A549 (cell line): ENCODE results near the gene CADPS2. TPM values are rescaled to one million over a fixed set of nuclear protein-coding genes. Genes with fewer than 3 reads are reported as not detected.

Source experiments
- ATAC-seq, 2 experiments: fragments of 200-7000 bp in 1 of 2; fragments of >200 bp in 1 of 2; cut with Nextera tagmentation in 1 of 2; cut with Tn5 transposase in 1 of 2; 3 replicates each; pipeline versions ENCODE4 v1.8.0 to v1.9.1; 2018 to 2020; ENCODE audit warnings: mild to moderate bottlenecking in 1 of 2, moderate library complexity in 1 of 2
- CTCF ChIA-PET: fragments of 300-600 bp; sonication (Branson Sonifier 250); formaldehyde crosslinking; extraction: SDS; loops from one replicate; lab custom pipeline; 2021; ENCODE audit warnings: antibody characterized with exemption, inconsistent platforms; lab: Yijun Ruan, JAX
- POLR2A ChIA-PET: fragments of 350-600 bp; formaldehyde crosslinking; extraction: SDS; loops from one replicate; lab custom pipeline; 2021; ENCODE audit warnings: antibody characterized with exemption, inconsistent platforms; lab: Yijun Ruan, JAX
- DNase-seq, 2 experiments: peaks; one replicate each; pipeline versions ENCODE4 v3.0.0 to v3.0.0-alpha.2; 2011 to 2016; ENCODE audit warnings: low read depth in 1 of 2, low spot score in 1 of 2
- FAIRE-seq: peaks from 2 replicates; lab custom pipeline; 2011; peaks lifted over from hg19 to GRCh38; lab: Jason Lieb, UNC
- H3K27ac ChIP-seq, 2 experiments: fragments of >200 bp; sonication (Bioruptor Twin); formaldehyde crosslinking; 3 replicates each; pipeline ENCODE4 v1.5.1; 2016 to 2017
- H3K4me1 ChIP-seq: fragments of >200 bp; sonication (Bioruptor Twin); formaldehyde crosslinking; 3 replicates; pipeline ENCODE4 v1.6.1; 2016
- H3K4me2 ChIP-seq: fragments of >200 bp; sonication (Bioruptor Twin); formaldehyde crosslinking; 3 replicates; pipeline ENCODE4 v1.6.1; 2016
- H3K4me3 ChIP-seq: fragments of >200 bp; sonication (Bioruptor Twin); formaldehyde crosslinking; 3 replicates; pipeline ENCODE4 v1.5.1; 2016
- H3K9me3 ChIP-seq: fragments of >200 bp; sonication (Bioruptor Twin); formaldehyde crosslinking; 3 replicates; pipeline ENCODE4 v1.6.1; 2016
- ATOH8 ChIP-seq: fragments of 250-450 bp; sonication (Bioruptor Pico); IDR thresholded peaks from 2 replicates; pipeline ENCODE4 v1.5.0; 2020; ENCODE audit warnings: low read depth, mild to moderate bottlenecking, moderate library complexity
- BCL3 ChIP-seq: fragments of >200 bp; sonication (Bioruptor Twin); formaldehyde crosslinking; IDR thresholded peaks from 3 replicates; pipeline ENCODE4 v1.6.1; 2016
- CBX2 ChIP-seq: fragments of 200-600 bp; sonication (generic); IDR thresholded peaks from 2 replicates; pipeline ENCODE4 v1.6.1; 2016; ENCODE audit warnings: low read depth, mild to moderate bottlenecking, borderline replicate concordance
- CHD2 ChIP-seq: fragments of 150-350 bp; IDR thresholded peaks from 2 replicates; pipeline ENCODE4 v1.6.1; 2014; ENCODE audit warnings: low read length; ENCODE audit not compliant: partially characterized antibody
- CHD4 ChIP-seq: fragments of 200-600 bp; sonication (generic); IDR thresholded peaks from 2 replicates; pipeline ENCODE4 v1.6.1; 2016; ENCODE audit warnings: antibody characterized with exemption, mild to moderate bottlenecking, borderline replicate concordance
- CTCF ChIP-seq: fragments of >200 bp; sonication (Bioruptor Twin); formaldehyde crosslinking; IDR thresholded peaks from 3 replicates; pipeline ENCODE4 v1.5.1; 2016
- E2F6 ChIP-seq: IDR thresholded peaks from 2 replicates; pipeline ENCODE4 v1.6.1; 2012; ENCODE audit warnings: low read depth, borderline replicate concordance
- EHMT2 ChIP-seq: fragments of 200-600 bp; sonication (generic); IDR thresholded peaks from 2 replicates; pipeline ENCODE4 v1.6.1; 2016; ENCODE audit warnings: antibody characterized with exemption, low read depth, mild to moderate bottlenecking, moderate library complexity
- EP300 ChIP-seq, 2 experiments: fragments of >200 bp; sonication (Bioruptor Twin); formaldehyde crosslinking; IDR thresholded peaks; 2 replicates in 1 of 2; 3 replicates in 1 of 2; pipeline ENCODE4 v1.6.1; 2016 to 2017
- FOSB ChIP-seq: fragments of 250-450 bp; sonication (Bioruptor Pico); IDR thresholded peaks from 2 replicates; pipeline ENCODE4 v1.5.0; 2020; ENCODE audit warnings: mild to moderate bottlenecking, moderate library complexity
- HDAC2 ChIP-seq: fragments of 200-600 bp; sonication (generic); IDR thresholded peaks from 2 replicates; pipeline ENCODE4 v1.6.1; 2016
- HEYL ChIP-seq: fragments of 250-450 bp; sonication (Bioruptor Pico); IDR thresholded peaks from 2 replicates; pipeline ENCODE4 v1.8.0; 2021; ENCODE audit warnings: mild to moderate bottlenecking, moderate library complexity
- HMGXB4 ChIP-seq: fragments of 250-450 bp; sonication (Bioruptor Pico); IDR thresholded peaks from 2 replicates; pipeline ENCODE4 v1.5.0; 2021; ENCODE audit warnings: mild to moderate bottlenecking, moderate library complexity, borderline replicate concordance
- HOXA7 ChIP-seq: fragments of 250-450 bp; sonication (Bioruptor Pico); IDR thresholded peaks from 2 replicates; pipeline ENCODE4 v1.5.0; 2020; ENCODE audit warnings: mild to moderate bottlenecking, moderate library complexity
- HOXB5 ChIP-seq: fragments of 250-450 bp; sonication (Bioruptor Pico); IDR thresholded peaks from 2 replicates; pipeline ENCODE4 v1.5.0; 2020; ENCODE audit warnings: mild to moderate bottlenecking, moderate library complexity
- MAFK ChIP-seq: fragments of 450-650 bp; IDR thresholded peaks from 2 replicates; pipeline ENCODE4 v1.6.1; 2014; ENCODE audit not compliant: partially characterized antibody
- MYC ChIP-seq: IDR thresholded peaks from 2 replicates; pipeline ENCODE4 v1.6.1; 2012; ENCODE audit warnings: mild to moderate bottlenecking, inconsistent platforms, low read length, improper control_type of control experiment, borderline replicate concordance
- RFX5 ChIP-seq: fragments of 450-650 bp; IDR thresholded peaks from 2 replicates; pipeline ENCODE4 v1.7.1; 2014; ENCODE audit warnings: antibody characterized with exemption, mild to moderate bottlenecking, moderate library complexity
- SREBF2 ChIP-seq: fragments of 450-650 bp; IDR thresholded peaks from 2 replicates; pipeline ENCODE4 v1.6.1; 2014; ENCODE audit warnings: mild to moderate bottlenecking, moderate library complexity
- USF2 ChIP-seq: fragments of 450-650 bp; IDR thresholded peaks from 2 replicates; pipeline ENCODE4 v1.6.1; 2014; ENCODE audit warnings: antibody characterized with exemption
- ZC3H11A ChIP-seq: fragments of 450-650 bp; IDR thresholded peaks from 2 replicates; pipeline ENCODE4 v1.6.1; 2014; ENCODE audit warnings: antibody characterized with exemption, mild to moderate bottlenecking
- ZFP36 ChIP-seq: fragments of 450-650 bp; IDR thresholded peaks from 2 replicates; pipeline ENCODE4 v1.6.1; 2014; ENCODE audit warnings: borderline replicate concordance; ENCODE audit not compliant: partially characterized antibody
- WGBS: methylation state at CpG from one replicate; pipeline ENCODE4 v1.1.6; 2017; ENCODE audit errors: missing lambda C conversion rate; 5-methylcytosine and 5-hydroxymethylcytosine counted together
- polyA plus RNA-seq, 4 experiments: library from polyadenylated mRNA; depleted of rRNA in 3 of 4; stranded (reverse); fragments of >200 nt; fragmentation: RNase III in 1 of 4; extraction: RNeasy Plus Mini Kit Qiagen cat#74134 plus additional on column Dnase treatment in 1 of 4; gene quantifications; 2 replicates in 3 of 4; 3 replicates in 1 of 4; pipeline ENCODE4 v1.2.3, GENCODE V29; 2011 to 2017

Gene CADPS2
- polyA plus RNA-seq, 2 of the 4 experiments (the other 2 are of a cell fraction): 0.04 to 0.10 TPM

- no peak for TF ChIP-seq E2F6
- TF ChIP-seq MAFK: no peak
- TF ChIP-seq HMGXB4 (CRISPR knock-in tag): no peak
- no peak for TF ChIP-seq HOXB5
- TF ChIP-seq HEYL (CRISPR knock-in tag): no peak
- TF ChIP-seq ZFP36: no peak
These were observed 336.7 kb downstream of the CADPS2 start (continued) for GRCh38 chr7:122549578-122549977.

- TF ChIP-seq ATOH8 (no peak), MAFK (no peak), BCL3 (no peak), CHD2 (no peak), SREBF2 (no peak), USF2 (no peak), HOXA7 (CRISPR knock-in tag) (no peak), HDAC2 (no peak), RFX5 (no peak), E2F6 (no peak), ZFP36 (no peak), ZC3H11A (no peak), EHMT2 (no peak), CHD4 (no peak), HOXB5 (no peak), CBX2 (no peak), CTCF (no peak), EP300 (IDR thresholded peaks at IDR 0.05) (no peak), FOSB (CRISPR knock-in tag) (no peak), MYC (no peak)
- whole genome bisulfite sequencing: 23% methylated on average over 2 of the region's 2 CpGs
These were observed 339.8 kb downstream of the CADPS2 start for GRCh38 chr7:122546496-122546895.

More at GRCh38 chr7:122546496-122546895, 339.8 kb downstream of the CADPS2 start:
- Histone ChIP-seq H3K4me2 (no peak overlapping the region), H3K4me1 (no peaks in the 10 kb centered on the region), H3K4me3 (no peak overlapping the region), H3K27ac (no peak overlapping the region), H3K9me3 (no peaks in the 10 kb centered on the region)
- POLR2A ChIA-PET: no interaction called here
- CTCF ChIA-PET: no interaction called here
- DNase-seq: no peak
- no peak for ATAC-seq
- no peak for FAIRE-seq
